ENCODE measurements around the gene CAVIN2. TPM values are rescaled to one million over a fixed set of nuclear protein-coding genes. Genes with fewer than 3 reads are reported as not detected.

CAVIN2 gene
- total RNA-seq, 2 donors from 2014 or later = 106 to 145 TPM

- peak in 1 of 2 donors; percentile 43 for ATAC-seq
- intact Hi-C loops (cut with DNase I) = no loop called here
- DNase-seq = no peak
These were observed 20.6 kb upstream of the CAVIN2 start for GRCh38 chr2:191867507-191867847.

DNA sequence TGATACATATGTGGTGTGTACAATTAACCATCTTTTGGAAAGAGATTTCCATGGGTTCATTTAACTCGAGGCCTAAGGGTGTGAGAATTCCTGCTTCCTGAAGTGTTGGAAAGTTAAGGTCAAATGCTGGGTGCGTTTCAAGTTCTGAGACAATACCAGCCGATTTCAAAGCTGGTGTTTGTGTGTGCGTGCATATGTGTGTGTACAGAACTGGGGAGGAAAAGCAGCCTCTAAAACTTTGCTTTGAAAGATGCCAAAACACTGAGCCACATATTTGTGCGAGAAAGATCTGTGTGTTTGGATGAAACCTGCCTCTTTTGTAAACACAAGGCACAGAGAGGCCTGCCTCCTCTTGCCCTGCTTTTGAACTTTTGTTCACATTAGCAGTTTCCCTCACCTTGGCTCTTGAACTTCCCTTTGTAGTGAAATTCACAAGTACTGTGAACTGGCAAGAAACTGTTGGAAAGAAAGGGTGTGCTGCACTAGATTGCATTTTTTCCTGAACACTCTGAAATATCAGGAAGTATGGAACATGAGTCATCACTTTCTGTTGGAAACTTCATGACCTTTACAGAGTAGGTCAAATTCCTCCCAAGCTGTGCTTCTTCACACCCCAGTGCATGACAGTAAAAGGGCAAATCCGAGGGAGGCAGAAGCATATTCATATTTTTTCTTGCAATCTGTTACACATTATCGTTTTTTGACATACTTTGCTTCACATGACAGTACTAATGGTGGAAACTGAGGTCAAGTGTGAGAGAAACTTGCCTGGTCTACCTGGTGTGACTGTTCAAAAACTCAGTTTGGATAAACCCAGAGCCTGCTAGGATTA is 20.0 kb upstream of the CAVIN2 start:
- intact Hi-C loops (cut with DNase I) = no loop called here
- DNase-seq (no peak), ATAC-seq (peak; percentile 91 to 95)

- DNase-seq (no peak), ATAC-seq (no peak)
- intact Hi-C loops (cut with DNase I) = no loop called here
These were observed 19.3 kb upstream of the CAVIN2 start for GRCh38 chr2:191866195-191866594.

GRCh38 chr2:191864628-191865374 is 17.9 kb upstream of the CAVIN2 start:
- ATAC-seq (no peak), DNase-seq (no peak)
- intact Hi-C loops (cut with DNase I) = no loop called here

- DNase-seq (no peak), ATAC-seq (peak in 1 of 2 donors; percentile 12)
- intact Hi-C loops (cut with DNase I) = no loop called here
These were observed 17.1 kb upstream of the CAVIN2 start for GRCh38 chr2:191863988-191864387.

DNA sequence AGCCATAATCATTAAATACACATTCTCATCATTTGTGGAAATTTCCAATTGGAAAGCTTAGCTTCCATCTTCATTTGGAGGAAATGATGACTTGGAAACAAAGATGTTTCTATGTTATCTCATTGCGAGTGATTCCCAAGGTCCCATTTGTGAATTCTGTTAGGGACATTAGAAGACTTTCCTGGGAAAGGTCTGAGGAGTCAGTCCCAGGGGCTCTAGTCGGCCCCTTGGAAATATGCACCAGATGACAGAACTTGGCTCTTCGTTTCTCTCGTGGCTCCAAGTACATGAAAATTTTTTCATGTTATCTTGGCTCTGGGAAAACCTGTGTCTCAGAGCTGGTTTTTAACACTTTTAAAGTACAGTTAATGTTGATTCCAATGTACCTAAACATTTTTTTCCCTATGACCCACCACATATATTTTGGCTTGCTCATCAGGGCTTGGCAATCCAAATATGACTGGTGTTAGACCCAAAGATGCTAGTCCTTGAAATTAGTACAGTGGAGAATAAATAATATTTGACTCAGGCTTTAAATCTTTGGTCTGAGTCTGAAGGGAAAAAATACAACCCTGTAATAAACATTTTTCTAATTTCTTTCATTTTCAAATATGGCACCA is 15.4 kb upstream of the CAVIN2 start:
- ATAC-seq (no peak), DNase-seq (no peak)
- intact Hi-C loops (cut with DNase I) = no loop called here

- ATAC-seq (no peak), DNase-seq (no peak)
- intact Hi-C loops (cut with DNase I) = no loop called here
These were observed 14.0 kb upstream of the CAVIN2 start for GRCh38 chr2:191860760-191861466.

GRCh38 chr2:191859681-191860080 is 12.8 kb upstream of the CAVIN2 start:
- intact Hi-C loops (cut with DNase I) = no loop called here
- ATAC-seq (no peak), DNase-seq (no peak)

DNA sequence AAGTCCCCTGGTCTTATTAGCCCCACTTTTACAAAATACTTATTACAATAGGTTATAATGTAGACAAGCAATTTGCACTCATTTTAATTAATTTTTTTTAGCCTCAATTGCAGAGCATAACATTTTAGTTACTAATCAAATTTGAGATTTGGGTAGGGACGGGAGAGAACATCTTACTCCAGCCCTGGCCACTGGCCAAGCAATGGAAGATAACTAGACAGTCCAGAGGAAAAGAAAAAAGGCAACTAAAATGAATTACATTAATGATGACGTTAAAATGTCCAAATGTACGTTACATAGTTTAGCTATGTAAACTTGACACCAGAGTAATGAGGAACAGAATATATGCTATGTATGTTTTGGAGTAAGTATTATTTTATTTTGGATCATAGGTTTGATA is 11.0 kb upstream of the CAVIN2 start:
- ATAC-seq (no peak), DNase-seq (no peak)
- intact Hi-C loops (cut with DNase I) = no loop called here

DNA sequence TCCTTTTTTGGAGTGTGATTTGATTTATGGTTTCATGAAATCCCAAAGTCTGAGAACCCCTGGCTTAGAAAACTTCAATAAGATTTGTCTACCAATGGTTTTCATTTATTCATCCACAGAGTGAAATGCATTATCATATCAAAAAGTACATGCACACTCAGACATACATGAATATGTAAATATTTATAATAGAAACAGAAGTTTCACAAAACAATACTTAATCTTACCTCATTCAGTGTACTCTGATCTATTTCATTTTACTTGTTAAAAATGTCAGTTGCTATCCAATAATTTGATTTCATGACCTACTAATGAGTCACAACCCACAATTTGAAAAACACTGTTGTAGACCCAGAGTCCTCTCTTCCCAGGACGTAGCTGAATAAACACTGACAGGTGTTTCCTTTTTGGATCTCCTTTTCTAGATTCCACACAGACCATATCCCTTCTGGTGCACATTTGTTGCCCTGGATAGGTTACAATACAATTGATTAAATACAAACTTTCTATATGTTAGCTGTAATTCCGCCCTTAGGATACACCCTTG is 10.4 kb upstream of the CAVIN2 start:
- intact Hi-C loops (cut with DNase I) = no loop called here
- DNase-seq = no peak
- no peak for ATAC-seq

- intact Hi-C loops (cut with DNase I) = no loop called here
- DNase-seq = no peak
- no peak for ATAC-seq
These were observed 9.4 kb upstream of the CAVIN2 start for GRCh38 chr2:191856111-191856876.

- DNase-seq (no peak), ATAC-seq (peak; percentile 57 to 59)
- intact Hi-C loops (cut with DNase I) = no loop called here
These were observed 8.5 kb upstream of the CAVIN2 start for GRCh38 chr2:191855382-191855781.

DNA sequence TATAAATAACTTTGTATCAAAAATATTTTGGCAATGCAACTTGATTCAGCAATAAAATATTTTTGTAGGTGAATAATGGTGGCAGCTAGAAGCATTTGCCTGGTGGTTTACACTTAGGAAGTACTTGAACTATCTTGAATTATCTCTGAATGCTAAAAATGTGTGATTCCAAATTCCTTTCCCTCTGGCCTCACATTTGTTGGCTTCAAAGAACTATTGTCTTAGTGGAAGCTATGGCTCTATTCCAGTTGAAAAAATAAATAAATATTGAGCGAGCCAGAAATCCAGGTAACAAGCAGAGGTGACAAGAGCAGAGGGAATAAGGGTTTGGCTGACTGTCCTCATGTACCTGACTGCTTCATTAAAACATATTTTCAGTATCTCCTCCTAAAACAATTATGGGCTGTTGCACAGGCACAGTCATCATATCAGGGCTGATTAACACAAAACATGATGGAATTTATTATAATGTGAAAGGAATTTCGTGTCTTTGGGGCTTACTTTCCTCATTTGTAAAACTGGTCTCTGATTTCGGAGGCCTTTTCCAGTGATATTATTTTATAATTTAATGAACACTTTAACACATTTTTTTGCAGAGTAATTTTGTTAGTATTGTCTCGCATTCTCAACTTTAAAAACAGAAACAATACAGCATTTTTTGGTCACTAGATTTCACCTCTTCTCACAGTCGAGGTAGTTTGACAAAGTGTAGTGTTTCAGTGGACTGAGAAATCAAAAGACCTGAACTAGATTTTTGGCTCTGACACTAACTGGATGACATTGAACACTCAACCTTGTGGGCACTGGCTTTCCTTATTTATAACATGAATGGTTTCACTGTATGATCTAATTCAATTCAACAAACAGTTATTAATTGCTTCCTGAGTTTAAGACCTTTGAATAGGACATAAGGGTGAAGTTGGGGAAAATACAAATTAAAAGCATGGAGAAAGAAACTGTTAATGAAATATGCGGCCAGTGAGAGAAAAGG is 7.8 kb upstream of the CAVIN2 start:
- no peak for DNase-seq
- peak; percentile 41 to 64 for ATAC-seq
- intact Hi-C loops (cut with DNase I) = no loop called here

DNA sequence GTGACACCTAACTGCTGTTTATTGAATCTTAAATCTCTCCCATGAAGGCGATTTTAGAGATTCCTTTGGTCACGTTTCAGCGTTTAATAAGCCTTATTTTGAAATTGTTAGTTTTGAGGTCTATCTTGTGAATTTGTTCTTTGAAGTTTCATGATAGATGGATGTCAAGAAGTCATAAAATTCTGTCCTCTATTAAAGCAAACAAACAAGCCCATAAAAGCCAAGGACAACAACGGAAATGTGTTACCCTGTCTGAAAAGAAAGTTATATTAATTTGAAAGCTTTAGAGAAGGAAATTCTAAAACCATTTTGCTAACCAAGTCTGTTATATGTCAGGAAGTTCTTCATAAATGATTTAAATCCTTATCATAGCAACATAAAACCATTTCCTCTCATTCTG is 7.0 kb upstream of the CAVIN2 start:
- no peak for ATAC-seq
- intact Hi-C loops (cut with DNase I) = no loop called here

DNA sequence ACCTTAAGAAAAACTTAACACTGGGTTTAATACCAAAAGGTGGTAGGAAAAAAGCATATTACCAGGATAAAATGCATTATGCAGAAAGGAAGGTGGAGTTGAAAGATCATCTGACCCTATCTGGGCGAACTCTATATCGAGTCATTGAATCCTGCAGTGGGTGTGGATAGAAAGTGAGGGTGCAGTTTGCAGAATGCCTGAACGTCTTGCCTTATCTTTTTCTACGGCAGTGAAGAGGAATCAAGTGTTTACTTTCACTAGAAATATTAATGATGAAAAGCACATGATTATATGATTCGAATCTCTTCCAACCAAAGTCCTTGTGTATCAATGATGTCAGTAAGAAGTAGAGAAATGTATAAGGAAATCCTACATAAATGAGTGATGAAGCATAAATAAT is 4.3 kb upstream of the CAVIN2 start:
- intact Hi-C loops (cut with DNase I) = no loop called here
- no peak for ATAC-seq
- DNase-seq = no peak

More for the DNA sequence above, 7.0 kb upstream of the CAVIN2 start:
- no peak for DNase-seq

DNA sequence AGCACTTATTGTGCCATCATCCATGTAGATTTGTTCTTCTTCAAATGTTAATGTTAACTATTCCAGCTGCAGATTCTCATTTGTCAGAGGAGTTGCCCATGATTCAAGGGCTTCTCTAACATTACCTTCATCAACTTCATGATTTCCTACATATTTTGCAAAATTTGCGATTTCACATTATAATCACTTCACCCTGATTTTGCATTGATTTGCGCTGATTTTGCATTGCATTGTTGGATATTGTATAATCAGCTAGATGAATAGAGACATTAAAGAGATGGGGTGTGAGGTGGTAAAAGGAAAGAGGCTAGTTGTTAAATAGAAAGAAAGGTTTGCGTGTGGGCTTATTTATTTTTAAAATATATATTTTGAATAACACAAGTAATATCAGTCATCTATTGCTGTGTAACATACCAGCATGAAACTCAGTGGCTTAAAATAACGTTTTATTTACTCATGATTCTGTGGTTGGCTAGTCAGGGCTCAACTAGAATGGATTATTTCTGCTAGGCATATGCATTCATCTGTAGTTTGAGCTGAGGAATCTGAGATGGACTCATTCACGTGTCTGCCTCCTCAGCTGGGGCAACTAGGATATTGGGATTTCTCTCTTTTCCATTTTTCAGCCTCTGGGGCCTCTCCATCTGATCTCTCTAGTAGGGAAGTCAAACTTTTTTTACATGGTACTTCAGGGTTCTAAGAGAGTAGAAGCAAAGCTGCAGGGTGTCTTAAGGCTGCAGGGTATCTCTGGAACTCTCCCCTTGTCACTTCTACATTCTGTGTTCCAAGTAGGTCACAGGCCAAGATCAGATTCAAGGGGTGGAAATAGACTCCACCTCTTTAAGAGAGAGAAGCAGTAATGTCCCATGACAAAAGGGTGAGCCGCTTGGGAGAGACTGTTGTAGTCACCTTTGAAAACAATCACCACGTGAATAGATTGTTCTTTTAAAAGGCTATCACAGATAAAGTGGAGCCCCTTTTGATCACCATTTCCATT is 2.2 kb upstream of the CAVIN2 start:
- no peak for ATAC-seq
- intact Hi-C loops (cut with DNase I) = no loop called here
- no peak for DNase-seq

Measured in left cardiac atrium (tissue), 4 donors.